EL (cell line): Measurements from ENCODE around the gene SEM1.
"Not testable (repeated sequence)": the region's sequence is repeated elsewhere in the genome, so short reads cannot be mapped to it uniquely, and the experiment has no call there.

Experiments used
- DNase-seq: peaks from one replicate; pipeline ENCODE4 v3.0.0-alpha.2; 2016

SEM1 gene

DNA sequence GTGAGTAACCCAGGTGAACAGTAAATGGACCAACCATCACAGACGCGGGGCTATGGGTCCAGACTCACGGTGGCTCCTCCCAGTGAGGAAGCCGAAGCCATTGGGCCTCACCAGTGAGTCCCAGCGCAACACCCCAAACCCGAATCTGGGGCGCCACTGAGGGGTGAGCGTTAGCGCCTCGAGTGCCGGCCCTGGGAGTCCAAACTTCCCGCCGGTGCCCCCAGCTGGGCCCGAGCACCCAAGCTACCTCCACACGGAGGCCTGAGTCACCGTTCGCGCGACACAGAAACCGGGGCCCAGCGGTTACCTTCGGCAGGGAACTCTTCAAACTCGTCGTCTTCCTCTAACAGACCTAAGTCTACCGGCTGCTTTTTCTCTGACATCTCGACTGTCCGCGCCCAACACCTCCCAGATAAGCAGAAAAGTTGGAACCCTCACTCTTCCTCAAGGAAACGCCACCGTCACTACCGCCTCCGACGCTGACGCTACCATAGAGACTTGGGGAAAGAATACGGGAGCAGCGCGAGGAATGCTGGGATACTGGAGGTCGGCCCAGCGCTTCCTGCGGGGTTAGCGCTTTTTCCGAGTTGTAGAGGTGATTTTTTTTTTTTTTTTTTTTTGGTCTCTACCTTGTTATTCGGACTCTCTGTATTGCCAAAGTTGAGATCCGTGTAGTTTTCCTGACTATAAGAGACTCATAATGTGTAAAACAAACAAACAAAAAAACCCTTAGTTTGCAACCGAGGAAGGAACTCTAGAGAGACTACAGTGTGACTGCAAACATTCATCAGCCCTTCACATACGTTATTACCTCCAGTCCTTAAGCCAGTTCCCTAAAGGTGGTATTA is at the start of gene SEM1:
Gene SEM1, minus strand, starts transcription at position 466 of the 848 bp plus-strand sequence. Its CDS starts 83 bp downstream, at position 383.
- peak; percentile 83 for DNase-seq

DNA sequence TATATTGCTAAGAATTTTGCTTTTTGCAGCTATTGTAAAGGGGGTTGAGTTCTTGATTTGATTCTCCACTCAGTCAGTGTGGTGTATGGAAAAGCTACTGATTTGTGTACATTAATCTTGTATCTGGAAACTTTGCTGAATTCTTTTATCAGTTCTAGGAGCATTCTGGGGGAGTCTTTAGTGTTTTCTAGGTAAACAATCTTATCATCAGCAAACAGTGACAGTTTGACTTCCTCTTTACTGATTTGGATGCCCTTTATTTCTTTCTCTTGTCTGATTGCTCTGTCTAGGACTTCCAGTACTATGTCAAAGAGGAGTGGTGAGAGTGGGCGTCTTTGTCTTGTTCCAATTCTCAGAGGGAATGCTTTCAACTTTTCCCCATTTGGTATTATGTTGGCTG is 48.2 kb upstream of the SEM1 start:
- not testable (repeated sequence) for DNase-seq

DNA sequence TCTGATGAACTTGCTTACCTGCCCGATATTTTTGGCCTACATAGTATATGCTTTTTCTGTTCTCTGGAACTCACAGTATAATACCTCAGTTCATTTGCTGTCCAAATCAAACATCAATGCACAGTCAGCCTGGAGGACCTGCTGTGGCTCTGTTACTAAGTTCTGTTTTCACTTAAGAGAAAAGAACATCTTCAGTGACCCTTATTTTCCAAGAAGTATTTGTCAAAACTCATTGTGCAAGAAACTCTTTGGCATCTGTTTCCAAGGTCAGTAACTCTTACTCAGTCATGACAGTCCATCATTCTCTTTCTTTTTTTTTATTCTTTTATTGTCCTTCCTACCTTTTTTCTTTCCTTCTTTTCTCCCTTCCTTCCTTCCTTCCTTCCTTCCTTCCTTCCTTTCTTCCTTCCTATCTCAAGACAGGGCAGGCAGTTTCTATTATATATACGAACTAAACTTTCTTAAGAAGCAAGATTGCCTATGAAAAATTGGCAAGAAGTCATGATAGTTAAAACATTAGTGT is 37.8 kb upstream of the SEM1 start:
- DNase-seq = no peak

DNA sequence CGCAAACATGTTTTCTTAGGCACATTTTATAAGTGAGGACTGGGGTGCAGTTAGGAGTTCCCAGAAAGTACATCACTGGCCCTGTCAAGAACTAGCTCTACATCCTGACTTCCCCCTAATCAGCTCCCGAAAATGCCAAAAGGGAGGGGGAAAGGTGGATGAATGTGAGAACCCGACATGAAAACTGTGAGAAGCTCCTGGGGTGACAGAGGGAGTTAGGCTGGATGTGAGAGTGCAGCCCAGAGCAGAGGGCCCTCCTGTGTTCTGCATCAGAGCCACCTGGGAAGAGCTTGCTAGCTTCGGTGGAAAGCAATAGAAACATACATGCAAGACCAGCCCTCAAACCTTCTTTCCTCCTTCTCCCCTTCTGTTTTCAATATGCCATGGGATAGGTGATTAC is 30.5 kb upstream of the SEM1 start:
- no peak for DNase-seq

DNA sequence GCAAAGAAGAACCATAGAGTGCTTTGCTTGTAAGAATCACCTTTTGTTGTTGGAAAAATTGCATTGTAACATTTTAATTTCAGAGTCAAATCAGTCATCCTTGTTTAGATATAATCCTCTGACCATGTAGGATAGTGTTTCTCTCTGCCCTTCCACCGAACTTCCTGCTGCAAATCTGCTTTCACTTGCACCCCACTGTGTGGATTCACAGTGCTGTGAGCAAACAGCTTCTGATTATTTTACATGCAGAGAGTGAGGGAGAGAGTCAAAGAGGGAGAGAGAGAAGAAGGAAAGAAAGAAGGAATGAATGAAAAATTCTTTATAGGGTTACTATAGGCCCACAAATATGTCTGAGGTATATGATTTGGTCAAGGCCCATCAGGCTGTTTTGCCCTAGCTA is 30.0 kb upstream of the SEM1 start:
- DNase-seq = no peak

DNA sequence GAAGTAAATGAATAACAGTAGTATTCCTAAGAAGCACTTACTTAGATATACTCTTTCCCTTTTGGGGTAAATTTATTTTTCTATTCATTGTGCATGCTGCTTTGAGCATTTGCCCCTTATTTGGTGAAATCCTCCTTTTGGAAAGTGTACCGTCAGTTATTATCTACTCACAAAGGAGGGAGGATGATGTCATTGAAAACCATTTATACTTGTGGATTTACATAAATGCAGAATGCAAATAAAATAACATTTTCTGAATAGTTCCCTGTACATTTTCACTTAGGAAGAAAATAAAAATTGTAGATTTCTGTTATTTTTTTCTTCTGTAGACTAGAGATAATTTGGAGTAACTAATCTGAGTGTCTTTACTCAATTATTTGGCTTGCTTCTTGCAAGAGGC is 29.5 kb upstream of the SEM1 start:
- DNase-seq = no peak

DNA sequence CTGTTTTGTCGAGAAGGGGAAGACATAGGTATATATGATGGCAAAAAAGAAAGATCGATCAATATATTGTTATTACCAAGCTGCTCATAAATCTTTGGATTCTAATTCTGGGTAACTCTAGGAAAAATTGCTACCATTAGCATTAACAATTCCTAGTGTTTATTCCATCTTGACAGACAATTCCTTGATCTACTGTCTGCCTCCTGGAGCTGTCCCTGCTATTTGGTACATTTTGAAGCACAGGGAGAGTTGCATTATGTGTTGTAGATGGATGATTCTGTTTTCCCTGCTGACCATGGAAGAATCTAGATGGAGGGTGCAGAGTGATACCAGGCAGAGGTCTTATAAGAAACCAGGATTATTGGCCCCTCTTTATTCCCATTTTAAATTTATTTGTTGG is 29.1 kb upstream of the SEM1 start:
- no peak for DNase-seq

DNA sequence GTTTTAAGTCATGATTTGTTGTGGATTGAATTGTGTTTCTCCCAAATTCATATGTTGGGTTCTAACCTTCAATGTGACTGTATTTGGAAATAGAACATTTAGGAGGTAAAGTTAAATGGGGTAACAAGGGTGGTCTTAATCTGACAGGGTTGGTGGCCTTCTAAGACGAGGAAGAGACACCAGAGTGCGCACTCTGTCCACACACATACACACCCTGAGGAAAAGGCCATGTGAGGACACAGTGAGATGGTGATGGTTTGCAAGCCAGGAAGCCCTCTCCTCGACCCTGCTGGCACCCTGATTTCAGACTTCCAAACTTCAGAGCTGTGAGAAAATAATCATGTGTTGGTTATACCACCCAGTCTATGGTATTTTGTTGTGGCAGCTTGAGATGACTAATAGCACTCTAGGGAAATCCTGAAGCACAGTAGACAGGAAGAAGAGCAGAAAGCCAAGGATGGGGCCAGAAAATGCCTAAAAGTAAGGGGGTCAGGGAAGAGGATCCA is 28.0 kb upstream of the SEM1 start:
- no peak for DNase-seq

DNA sequence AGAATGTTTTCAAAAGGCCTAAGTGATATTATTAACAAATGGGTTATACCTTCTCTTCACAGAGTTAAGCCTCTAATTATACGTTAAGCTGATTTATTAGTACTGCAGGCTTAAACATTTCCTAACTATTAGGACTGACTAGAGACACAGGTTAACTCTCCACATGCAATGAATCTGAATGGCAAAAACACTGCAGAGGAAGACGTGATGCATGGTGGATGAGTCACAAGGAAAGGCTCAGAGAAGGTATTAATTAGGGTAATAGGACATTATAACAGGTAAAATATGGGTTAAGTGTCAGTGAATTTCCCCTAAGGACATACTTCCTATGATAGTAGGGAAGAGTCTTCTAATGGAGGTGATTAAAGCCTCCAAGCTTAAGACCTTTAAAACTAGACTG is 24.7 kb upstream of the SEM1 start:
- no peak for DNase-seq

DNA sequence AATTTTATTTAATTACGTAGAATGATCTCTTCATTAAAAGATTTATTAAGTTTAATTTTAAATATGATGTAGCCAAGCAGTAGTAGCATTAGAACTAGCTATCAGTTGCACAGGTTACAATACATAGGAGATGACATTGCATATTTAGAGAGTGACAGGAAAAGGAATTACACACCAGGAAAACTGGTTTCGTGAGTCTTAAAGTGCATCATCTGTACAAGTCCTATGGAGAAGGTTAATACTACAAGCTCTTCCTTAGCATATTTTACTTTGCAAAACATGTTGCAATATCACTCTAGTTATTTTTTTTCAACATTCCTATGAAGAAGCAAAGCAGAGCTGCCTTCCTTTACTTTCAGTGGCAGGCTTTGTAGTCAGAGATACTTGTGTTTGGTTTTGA is 20.2 kb upstream of the SEM1 start:
- DNase-seq = no peak

DNA sequence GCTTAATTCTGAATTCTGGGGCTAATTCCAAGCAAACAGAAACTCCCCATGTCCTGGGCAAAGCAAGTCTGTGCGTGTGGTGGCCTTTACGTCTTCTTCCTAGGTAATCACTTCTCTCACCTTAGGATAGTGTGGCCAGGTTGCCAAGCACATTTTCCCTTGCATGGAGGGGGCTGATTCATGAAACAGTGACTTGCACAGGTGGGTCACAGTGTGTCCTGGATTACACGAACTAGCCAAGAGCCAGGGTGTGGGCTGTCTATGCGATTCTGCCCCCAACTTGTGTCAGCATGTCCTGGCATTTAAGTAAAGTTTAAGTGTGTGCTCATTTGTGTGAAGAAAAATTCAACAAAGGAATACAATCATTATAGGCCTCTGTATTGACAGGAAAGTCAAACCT is 18.5 kb upstream of the SEM1 start:
- DNase-seq = no peak

DNA sequence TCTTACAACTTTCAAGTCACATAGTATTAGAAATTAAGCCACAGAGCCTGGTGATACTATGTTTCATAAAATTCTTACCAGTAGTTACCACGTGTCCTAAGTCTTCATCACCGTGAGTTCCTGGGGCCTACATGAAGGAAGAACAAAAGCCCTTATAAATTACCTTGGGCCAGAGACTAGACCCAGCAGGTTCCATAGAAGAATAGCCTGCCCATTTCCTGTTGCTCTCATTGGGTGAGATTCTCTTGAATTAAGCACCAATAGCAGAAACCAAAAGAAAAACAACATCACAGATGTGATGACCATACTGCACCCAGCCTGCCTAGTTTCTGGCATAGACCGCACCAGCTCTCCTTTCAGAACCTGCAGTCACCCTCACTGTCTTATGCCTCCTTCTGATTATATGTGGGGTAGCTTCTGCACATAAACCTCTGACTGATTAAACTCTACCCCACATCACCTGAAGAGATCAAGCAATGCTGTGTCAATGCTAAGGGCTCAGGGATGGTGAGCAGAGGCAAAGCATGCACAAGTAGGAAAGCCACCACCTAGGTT is 18.0 kb upstream of the SEM1 start:
- DNase-seq = no peak

DNA sequence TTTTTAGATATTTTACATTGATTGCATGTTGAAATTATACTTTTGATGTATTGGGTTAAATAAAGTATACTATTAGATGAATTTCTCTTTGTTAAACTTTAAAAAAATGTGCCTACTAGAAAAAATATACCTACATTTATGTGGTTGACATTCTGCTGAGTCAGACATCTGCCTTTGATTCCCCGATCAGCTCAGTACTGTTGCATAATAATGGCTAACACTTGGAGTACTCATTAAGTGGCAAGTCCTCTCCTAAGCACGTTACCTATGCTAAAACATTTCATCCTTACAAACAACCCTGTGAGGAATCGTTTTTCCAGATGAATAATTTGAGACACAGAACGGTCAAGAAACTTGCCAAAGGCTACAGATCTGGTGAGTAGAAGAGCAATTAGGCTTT is 14.0 kb upstream of the SEM1 start:
- no peak for DNase-seq

DNA sequence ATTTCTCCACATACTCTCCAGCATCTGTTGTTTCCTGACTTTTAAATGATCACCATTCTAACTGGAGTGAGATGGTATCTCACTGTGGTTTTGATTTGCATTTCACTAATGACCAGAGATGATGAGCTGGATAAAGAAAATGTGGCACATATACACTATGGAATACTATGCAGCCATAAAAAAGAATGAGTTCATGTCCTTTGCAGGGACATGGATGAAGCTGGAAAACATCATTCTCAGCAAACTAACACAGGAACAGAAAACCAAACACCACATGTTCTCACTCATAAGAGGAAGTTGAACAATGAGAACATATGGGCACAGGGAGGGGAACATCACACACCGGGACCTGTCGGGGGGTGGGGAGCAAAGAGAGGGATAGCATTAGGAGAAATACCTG is 13.3 kb upstream of the SEM1 start:
- not testable (repeated sequence) for DNase-seq

DNA sequence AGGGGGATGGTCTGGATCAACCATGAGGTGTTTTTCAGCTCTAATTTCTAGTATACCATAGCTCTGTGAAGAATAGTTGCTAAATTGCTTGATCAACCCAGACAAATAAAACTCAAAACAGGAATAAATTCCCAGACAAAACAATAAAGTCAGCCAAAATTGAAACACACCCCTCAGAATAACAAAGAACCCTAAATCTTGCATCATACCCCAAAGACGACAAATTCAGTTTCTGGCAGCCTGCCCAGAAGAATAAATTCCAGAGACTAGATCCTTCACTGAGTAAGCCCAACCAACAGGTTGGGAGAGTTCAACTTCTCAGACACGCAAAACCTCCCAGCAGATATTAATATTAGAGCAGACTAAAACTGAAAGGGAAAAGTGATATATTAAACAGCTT is 11.2 kb upstream of the SEM1 start:
- DNase-seq = peak; percentile 14

DNA sequence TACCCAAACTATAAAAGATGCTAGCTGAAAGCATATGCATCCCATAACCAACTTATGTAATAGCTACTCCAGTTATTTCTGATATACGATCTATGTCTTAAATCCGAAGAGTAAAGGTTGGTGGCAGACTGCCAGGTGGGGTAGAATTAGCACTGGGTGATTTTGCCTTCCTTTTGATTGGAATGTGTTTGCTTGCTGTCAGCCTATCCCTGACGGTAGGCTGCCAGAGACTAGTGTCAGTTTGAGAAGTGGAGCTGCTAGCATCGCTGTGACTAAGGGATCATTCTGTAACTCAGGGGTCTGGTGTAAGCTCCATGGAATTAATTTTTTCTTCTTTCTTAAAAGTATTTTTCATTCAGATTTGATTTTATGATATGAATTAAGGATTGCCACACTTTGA is 9.5 kb upstream of the SEM1 start:
- no peak for DNase-seq

DNA sequence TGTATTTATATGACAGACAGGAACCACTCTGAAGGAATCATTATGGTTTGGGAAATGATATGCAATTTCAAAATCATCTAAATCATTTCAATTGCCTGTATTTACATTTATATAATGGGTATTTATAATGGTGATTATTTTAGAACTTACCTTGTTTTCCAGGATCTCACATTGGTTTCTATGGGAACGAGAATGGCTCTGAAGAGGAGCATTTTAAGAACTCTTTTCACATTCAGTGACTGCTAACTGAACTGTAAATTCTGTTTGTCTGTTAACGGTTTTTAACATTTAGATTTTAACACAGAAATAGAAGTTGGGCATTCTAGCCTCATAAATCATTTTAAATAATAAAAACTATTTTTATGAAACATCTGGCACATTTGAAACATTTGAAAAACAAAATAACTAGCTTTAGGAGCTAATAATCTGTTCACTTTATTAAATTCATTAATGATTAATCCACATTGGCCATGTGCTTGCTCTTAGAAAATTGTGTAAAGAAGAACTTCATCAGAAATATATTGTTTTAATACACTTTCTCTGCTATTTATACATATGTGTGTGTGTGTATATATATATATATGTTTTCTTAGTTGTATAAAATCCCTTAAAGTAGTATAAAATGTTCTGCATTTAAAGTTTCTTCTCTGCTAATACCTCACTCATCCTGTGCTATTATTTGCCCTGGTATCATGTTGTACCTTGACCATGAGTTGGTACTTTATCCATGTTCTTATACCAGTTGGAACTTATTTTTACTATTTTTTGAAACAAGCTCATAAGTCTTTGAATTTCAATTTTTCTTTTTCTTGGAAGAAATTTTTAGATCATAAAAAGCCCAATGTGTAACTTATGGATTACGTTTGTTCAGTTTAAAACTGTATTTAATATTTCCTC is 8.7 kb upstream of the SEM1 start:
- no peak for DNase-seq

DNA sequence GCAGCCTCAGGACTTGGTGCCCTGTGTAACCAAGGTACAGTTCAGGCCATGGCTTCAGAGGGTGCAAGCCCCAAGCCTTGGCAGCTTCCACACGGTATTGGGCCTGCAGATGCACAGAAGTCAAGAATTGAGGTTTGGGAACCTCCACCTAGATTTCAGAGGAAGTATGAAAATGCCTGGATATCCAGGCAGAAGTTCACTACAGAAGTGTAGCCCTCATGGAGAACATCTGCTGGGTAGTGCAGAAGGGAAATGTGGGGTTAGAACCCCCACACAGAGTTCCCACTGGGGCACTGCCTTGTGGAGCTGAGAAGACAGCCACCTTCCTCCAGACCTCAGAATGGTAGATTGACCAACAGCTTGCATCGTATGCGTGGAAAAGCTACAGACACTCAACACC is 3.4 kb upstream of the SEM1 start:
- no peak for DNase-seq

DNA sequence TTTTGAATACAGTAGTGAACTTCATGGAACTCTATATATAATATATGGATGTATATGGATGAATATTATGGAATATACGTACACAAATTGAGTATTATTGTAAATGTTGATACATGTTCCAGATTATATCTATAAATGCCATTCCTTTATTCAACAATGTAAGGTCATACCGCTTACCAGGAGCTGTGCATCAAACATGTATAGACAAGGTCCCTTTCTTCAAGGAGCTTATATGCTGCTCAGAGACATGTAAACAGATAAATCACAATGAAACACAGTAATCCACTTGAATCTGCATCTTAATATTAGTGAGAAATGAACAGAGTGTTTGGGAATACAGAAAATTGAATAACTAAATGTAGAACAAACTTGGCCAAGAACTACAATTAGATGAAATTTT is 898 bp upstream of the SEM1 start:
- no peak for DNase-seq

DNA sequence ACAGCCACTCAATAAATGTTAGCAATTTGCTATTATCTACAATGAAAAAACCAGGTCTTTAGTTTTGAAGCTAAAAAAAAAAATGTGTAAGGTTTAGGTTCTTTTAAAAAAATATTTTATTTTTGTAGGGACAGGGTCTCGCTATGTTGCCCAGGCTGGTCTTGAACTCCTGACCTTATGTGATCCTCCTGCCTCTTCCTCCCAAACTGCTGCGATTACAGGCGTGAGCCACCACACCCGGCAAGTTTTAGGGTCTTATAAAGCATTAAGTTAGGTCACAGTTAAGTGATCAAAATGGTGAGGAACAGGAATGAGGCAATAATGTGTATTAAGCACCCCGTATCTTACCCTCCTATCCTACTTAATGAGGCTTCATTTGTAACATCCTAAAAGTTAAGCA is 774 bp downstream of the SEM1 start:
- peak; percentile 1 for DNase-seq

DNA sequence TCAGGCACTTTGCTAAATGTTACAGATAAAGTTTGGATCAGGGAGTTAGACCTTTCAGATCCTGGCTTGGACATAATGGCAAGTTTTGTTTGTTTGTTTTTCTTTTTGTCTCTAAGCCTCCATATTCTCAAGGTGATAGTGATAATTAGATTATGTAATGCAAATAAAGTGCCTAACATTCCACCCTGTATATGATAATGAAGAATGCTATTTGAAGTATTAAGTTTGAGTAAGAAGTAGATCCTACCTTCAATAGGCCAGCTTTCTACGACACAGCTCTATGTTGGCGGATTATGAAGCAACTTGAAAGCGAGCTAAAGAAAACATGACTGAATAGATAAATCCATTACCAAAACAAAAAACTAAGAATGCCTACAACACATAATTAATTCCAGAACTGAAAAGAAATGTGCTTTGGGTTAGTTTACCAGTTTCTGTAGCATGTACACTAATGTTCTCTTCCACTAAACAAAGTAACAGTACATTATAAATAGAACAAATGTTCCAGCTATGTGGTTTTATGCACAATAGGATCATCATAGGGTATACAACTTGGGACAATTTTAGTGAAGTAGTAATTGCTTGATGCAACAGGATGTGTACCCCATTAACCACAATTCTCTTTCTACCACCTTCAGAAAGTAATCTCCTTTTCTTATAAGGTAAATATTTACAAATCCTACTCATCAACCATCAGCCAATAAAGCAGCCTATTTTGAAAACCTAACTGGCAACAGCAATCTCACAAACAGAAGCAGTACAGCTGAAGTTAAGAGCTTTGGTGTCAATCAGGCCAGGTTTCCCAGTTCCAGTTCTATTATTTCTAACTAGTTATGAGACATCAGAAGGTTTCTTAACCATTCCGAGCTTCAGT is 1.5 kb downstream of the SEM1 start:
- DNase-seq = no peak

DNA sequence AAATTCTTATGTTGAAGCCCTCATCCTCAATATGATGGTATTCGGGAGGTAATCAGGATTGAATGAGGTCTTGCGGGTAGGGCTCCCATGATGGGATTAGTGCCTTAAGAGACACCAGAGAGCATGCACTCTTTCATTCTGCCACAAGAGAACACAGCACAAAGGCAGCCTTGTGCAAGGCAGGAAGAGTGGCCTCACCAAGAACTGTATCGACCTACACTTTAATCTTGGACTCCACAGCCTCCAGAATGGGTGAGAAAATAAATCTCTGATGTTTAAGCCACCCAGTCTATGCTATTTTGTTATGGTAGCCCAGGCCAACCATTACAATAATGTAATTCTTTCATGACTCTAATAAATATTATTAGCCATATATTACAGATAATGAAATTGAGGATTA is 8.4 kb downstream of the SEM1 start:
- no peak for DNase-seq
